ENCODE data around the gene KIAA1217.

KIAA1217 gene

GRCh38 chr10:24272374-24272773 is 63.4 kb downstream of the KIAA1217 start:
- TF ChIP-seq REST (IDR thresholded peaks at IDR 0.05; ENCODE audit: insufficient read depth in 1 of 2, low read depth in 2 of 2, low read length in 2 of 2) (no peak), POLR2AphosphoS5 (IDR thresholded peaks at IDR 0.05; ENCODE audit: low read depth, low read length) (no peak), FOXP2 (optimal IDR thresholded peaks at IDR 0.05; ENCODE audit: borderline replicate concordance, extremely low read depth, extremely low read length, insufficient read depth) (no peak), TAF1 (IDR thresholded peaks at IDR 0.05; ENCODE audit: borderline replicate concordance, insufficient read depth, low read length) (no peak), SIN3A (IDR thresholded peaks at IDR 0.05; ENCODE audit: borderline replicate concordance, insufficient read depth, low read length) (no peak)

GRCh38 chr10:24277277-24277676 is 68.3 kb downstream of the KIAA1217 start:
- TF ChIP-seq FOXP2 (optimal IDR thresholded peaks at IDR 0.05; ENCODE audit: borderline replicate concordance, extremely low read depth, extremely low read length, insufficient read depth) (no peak), POLR2AphosphoS5 (IDR thresholded peaks at IDR 0.05; ENCODE audit: low read depth, low read length) (no peak), TAF1 (IDR thresholded peaks at IDR 0.05; ENCODE audit: borderline replicate concordance, insufficient read depth, low read length) (no peak), SIN3A (IDR thresholded peaks at IDR 0.05; ENCODE audit: borderline replicate concordance, insufficient read depth, low read length) (no peak), REST (IDR thresholded peaks at IDR 0.05; ENCODE audit: insufficient read depth in 1 of 2, low read depth in 2 of 2, low read length in 2 of 2) (no peak)

GRCh38 chr10:24277771-24278170 is 68.8 kb downstream of the KIAA1217 start:
- TF ChIP-seq POLR2AphosphoS5 (IDR thresholded peaks at IDR 0.05; ENCODE audit: low read depth, low read length), result no peak
- TF ChIP-seq FOXP2 (optimal IDR thresholded peaks at IDR 0.05; ENCODE audit: borderline replicate concordance, extremely low read depth, extremely low read length, insufficient read depth), result no peak
- TF ChIP-seq TAF1 (IDR thresholded peaks at IDR 0.05; ENCODE audit: borderline replicate concordance, insufficient read depth, low read length), result no peak
- TF ChIP-seq REST (IDR thresholded peaks at IDR 0.05; ENCODE audit: insufficient read depth in 1 of 2, low read depth in 2 of 2, low read length in 2 of 2), result no peak
- no peak for TF ChIP-seq SIN3A (IDR thresholded peaks at IDR 0.05; ENCODE audit: borderline replicate concordance, insufficient read depth, low read length)

- TF ChIP-seq REST (IDR thresholded peaks at IDR 0.05; ENCODE audit: insufficient read depth in 1 of 2, low read depth in 2 of 2, low read length in 2 of 2), result no peak
- TF ChIP-seq POLR2AphosphoS5 (IDR thresholded peaks at IDR 0.05; ENCODE audit: low read depth, low read length), result no peak
- no peak for TF ChIP-seq TAF1 (IDR thresholded peaks at IDR 0.05; ENCODE audit: borderline replicate concordance, insufficient read depth, low read length)
- TF ChIP-seq SIN3A (IDR thresholded peaks at IDR 0.05; ENCODE audit: borderline replicate concordance, insufficient read depth, low read length), result no peak
- TF ChIP-seq FOXP2 (optimal IDR thresholded peaks at IDR 0.05; ENCODE audit: borderline replicate concordance, extremely low read depth, extremely low read length, insufficient read depth), result no peak
Measured at GRCh38 chr10:24278176-24278889, 69.4 kb downstream of the KIAA1217 start.

Data from PFSK-1 (cell line).